ENCODE data around the gene SLC4A1AP.
"Not testable (repeated sequence)": the region's sequence is repeated elsewhere in the genome, so short reads cannot be mapped to it uniquely, and the experiment has no call there.

SLC4A1AP gene

GRCh38 chr2:27663285-27664153, at the start of gene SLC4A1AP, which contains the start of gene SUPT7L:
Gene SLC4A1AP, plus strand, starts transcription at chr2:27663889. Its CDS starts 26 bp downstream, at chr2:27663915.
Gene SUPT7L, minus strand, starts transcription at chr2:27663614. Its CDS starts 1,422 bp downstream, at chr2:27662192.
- peak; percentile 58 to 59 for DNase-seq (ENCODE audit: low read depth in 1 of 2, low spot score in 1 of 2)

GRCh38 chr2:27613985-27614384, 49.7 kb upstream of the SLC4A1AP start:
- DNase-seq (ENCODE audit: low read depth in 1 of 2, low spot score in 1 of 2), result no peak

DNA sequence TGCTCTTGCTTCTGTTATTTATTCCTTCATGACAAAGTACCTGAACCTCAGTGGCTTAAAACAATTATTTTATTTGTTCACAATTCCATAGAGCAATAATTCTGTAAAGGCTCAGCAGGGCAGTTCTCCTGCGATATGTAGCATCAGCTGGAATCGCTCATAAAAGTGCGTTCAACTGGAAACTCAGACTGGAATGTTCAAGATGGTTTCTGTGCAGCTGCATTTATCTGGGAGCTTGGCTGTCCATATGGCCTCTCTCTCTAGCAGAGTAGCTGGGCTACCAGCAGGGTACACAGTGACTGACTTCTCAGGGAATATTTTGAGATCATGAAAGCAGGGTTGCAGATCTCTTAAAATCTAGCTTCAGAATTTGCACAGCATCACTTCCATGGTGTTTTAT, 48.4 kb upstream of the SLC4A1AP start:
- DNase-seq (ENCODE audit: low read depth in 1 of 2, low spot score in 1 of 2), result no peak

DNA sequence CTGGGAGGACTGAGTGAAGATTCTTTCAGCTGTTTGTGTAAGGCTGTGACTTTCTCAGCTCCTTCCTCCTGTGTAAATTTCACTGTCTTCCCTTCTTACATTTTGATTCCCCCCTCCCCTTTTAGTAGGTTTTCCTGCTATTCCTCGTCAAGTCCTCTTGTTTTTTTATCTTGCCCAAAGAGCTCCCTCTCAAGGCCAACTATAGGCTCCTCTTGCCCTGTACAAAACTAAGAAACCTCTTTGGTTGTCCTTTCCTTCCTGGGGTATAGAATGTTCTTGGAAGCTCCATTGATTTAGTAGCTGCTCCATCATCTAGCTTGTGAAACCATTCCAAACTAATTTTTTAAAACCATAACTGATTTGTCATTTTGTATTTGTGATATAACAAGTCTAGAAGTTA, 42.2 kb upstream of the SLC4A1AP start:
- no peak for DNase-seq (ENCODE audit: low read depth in 1 of 2, low spot score in 1 of 2)

GRCh38 chr2:27622921-27623384, 40.7 kb upstream of the SLC4A1AP start:
- no peak for DNase-seq (ENCODE audit: low read depth in 1 of 2, low spot score in 1 of 2)

DNA sequence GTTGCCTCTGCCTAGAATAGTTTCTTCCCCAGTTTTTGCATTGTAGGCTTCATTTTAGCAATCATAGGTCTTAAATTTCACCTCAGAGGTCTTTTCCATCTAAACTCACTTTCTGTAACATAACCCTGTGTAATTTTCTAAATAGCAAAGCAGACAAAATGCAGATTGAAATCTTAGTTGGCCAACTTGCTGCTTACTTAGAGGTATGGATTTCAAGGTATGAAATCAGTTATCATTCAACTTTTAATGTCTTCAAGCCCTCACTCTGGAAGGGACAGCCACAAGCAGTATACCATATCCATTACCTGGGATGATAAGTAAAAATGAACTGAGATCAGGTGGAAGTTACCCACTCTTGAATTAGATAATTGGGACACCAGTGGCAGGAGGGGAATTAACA, 38.7 kb upstream of the SLC4A1AP start:
- no peak for DNase-seq (ENCODE audit: low read depth in 1 of 2, low spot score in 1 of 2)

DNA sequence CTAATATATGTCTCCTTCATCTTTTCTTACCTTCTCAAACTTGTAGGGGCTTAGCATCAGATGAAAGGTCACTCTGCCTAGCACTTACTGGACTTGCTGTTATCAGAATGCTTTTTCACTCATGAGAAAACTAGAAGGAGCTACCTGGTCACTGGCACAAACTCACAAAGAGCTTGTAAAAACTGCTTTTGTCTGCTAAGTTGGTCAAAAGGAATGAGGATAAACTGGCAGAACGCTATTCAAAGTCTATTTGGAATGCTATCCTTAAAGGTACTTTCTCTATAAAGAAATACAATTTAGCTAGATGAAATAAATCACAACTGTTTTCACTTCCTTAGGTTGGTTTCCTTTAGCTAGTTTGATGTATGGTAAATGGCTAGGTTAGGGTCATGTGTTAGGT, 37.4 kb upstream of the SLC4A1AP start:
- DNase-seq (ENCODE audit: low read depth in 1 of 2, low spot score in 1 of 2), result not testable (repeated sequence)

DNA sequence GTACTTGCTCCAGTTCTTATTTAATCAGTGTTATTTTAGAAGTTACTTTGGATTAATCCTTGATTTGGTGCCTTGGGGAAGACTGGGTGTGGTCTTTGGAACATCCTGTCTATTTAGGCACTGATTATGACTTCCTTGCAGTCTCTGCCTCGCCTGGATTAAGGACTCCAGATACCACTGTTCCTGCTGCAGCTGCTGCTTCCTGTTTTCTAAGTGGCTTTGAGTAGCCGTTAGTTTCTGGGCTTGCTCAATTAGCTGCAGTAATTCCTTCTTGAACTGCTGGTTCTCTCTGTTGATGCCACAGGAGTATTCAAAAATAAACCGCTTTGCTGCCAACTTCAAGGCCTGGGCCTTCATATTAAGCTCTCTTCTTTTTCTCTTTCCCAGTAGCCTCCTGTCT, 36.8 kb upstream of the SLC4A1AP start:
- DNase-seq (ENCODE audit: low read depth in 1 of 2, low spot score in 1 of 2), result not testable (repeated sequence)

GRCh38 chr2:27627963-27628766, 35.5 kb upstream of the SLC4A1AP start:
- no peak for DNase-seq (ENCODE audit: low read depth in 1 of 2, low spot score in 1 of 2)

- DNase-seq (ENCODE audit: low read depth in 1 of 2, low spot score in 1 of 2), result peak; percentile 84 to 86
Observed at GRCh38 chr2:27628767-27629709, 34.7 kb upstream of the SLC4A1AP start, which contains the start of the genes CCDC121 and GPN1. Gene CCDC121, minus strand, starts transcription at chr2:27629012. Its CDS starts 1,213 bp downstream, at chr2:27627799. Gene GPN1, plus strand, starts transcription at chr2:27629050. Its CDS starts 9 bp downstream, at chr2:27629059.

DNA sequence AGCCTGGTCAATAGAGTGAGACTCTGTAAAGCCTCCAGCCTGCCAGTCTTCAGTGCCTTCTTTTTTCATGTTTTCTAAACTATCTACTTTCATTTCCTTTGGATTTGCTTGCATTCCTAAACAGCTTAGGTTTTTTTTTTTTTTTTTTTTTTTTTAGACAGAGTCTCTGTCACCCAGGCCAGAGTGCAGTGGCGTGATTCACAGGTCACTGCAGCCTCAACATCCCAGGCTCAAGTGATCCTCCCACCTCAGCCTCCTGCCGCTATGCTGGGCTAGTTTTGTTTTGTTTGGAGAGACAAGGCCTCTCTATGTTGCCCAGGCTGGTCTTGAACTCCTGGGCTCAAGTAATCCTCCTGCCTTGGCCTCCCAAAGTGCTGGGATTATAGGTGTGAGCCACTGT, 33.4 kb upstream of the SLC4A1AP start:
- not testable (repeated sequence) for DNase-seq (ENCODE audit: low read depth in 1 of 2, low spot score in 1 of 2)

DNA sequence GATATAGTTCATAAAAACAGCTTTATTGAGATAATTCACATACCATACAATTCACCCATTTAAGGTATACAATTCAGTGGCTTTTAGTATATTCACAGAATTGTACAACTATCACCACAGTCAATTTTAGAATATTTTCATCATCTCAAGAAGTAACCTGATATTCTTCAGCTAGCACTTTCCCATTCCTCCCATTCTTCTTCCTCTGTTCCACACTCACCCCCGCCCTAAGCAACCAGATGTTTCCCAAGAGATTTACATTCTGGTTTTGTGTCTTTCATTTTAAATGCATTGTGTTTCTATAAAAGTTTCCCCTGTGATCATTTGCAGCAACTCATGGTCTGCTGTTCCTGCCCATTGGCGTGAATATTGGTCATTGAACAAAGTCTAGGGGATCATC, 29.4 kb upstream of the SLC4A1AP start:
- no peak for DNase-seq (ENCODE audit: low read depth in 1 of 2, low spot score in 1 of 2)

- DNase-seq (ENCODE audit: low read depth in 1 of 2, low spot score in 1 of 2), result no peak
Observed at GRCh38 chr2:27636766-27637165, 26.9 kb upstream of the SLC4A1AP start.

- no peak for DNase-seq (ENCODE audit: low read depth in 1 of 2, low spot score in 1 of 2)
Observed at GRCh38 chr2:27638037-27638637, 25.6 kb upstream of the SLC4A1AP start.

DNA sequence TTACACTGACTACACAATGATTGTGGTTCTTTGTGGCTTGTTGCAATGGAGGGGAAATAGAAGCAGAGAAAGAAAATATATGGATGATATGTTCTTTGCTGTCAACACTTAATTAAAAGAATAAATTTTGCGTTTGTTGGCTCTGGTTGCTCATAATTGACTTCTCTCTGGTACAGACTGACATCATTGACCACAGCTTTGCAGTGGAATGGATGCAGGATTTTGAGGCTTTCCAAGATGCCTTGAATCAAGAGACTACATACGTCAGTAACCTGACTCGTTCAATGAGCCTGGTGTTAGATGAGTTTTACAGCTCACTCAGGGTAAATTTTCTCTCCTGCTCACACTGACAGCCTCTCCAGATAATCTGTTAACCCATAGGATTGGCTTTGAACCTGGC, 25.0 kb upstream of the SLC4A1AP start:
- no peak for DNase-seq (ENCODE audit: low read depth in 1 of 2, low spot score in 1 of 2)

DNA sequence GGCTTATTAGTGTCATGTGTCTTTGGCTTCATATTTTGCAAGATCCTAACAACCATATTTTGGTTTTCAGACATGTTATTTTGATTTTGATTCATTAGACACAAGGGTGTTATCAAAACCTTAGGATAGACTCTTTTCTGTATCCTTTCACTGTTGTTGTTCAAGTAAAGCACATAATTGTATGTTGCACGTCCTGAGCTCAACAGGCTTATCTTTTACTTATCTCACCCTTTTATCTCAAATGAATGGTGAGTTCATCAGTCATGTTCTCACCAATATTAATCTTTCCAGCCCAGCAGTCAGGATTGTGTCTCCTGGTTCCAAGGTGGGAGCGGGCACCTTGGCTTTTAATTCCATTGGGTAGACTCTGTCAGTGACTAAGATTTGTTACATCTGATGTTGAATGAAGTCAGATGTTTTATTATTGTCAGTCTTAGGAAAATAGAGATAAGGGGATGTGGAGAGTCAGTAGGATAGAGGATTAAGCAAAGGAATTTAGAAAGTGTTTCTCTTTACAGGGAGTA, 22.9 kb upstream of the SLC4A1AP start:
- DNase-seq (ENCODE audit: low read depth in 1 of 2, low spot score in 1 of 2), result no peak

DNA sequence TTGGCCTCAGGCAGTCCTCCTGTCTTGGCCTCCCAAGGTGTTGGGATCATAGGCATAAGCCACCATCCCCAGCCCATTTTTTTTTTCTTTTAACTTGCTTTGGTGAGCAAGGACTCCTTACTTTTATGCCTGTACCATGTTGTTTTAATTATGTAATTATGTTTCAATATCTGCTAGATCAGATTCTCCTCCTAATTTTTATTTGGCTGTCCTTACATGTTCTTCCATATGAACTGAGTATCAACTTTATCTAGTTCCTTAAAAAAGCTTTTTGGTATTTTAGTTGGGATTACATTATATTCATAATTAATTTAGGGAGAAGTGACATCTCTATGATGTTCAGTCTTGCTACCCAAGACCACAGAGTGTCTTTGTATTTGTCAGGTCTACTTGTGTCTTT, 18.5 kb upstream of the SLC4A1AP start:
- no peak for DNase-seq (ENCODE audit: low read depth in 1 of 2, low spot score in 1 of 2)

DNA sequence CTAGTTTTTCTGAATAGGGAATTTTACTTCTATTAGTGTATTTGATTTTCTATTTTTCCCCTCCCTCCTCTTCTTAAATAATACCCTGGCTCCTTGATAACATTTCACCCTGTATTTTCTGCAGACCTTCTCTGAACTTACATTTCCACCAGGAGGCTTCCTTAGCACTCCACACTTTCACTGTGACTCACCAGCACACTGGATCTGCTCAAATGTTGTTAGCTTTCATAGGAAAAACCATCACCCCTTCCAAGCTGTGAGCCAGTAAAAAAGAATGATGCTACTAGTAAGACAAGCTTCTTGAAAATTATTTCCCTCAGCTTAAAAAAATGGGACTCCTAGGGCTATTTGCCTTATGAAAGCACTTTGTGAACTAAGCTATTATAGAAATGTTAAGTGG, 16.4 kb upstream of the SLC4A1AP start:
- no peak for DNase-seq (ENCODE audit: low read depth in 1 of 2, low spot score in 1 of 2)

- DNase-seq (ENCODE audit: low read depth in 1 of 2, low spot score in 1 of 2), result no peak
Observed at GRCh38 chr2:27647737-27648136, 16.0 kb upstream of the SLC4A1AP start.

DNA sequence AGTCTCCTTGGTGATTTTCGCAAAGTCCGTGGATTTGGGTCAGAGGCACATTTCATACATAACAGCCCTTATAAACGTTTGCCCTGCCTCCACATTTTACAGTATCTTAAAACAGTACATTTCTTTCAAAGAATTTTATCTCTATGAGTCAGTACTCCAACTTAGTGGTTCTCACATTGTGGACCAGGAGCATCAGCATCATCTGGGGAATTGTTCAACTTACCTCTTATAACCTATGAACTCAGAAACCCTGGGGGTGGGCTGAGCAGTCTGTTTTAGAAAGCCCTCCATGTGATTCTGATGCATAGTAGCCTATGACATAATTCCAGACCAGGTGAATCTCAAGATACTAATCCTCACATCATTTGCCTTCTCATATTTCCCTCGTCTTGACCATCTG, 12.6 kb upstream of the SLC4A1AP start:
- DNase-seq (ENCODE audit: low read depth in 1 of 2, low spot score in 1 of 2), result no peak

Data from stimulated activated CD4-positive, alpha-beta T cell treated with anti-CD3 and anti-CD28 coated beads, Interleukin-15, amount 100 ng/mL, for 1 hour (primary cell).